Measurements from ENCODE around the gene ADSS1.

ADSS1 gene

DNA sequence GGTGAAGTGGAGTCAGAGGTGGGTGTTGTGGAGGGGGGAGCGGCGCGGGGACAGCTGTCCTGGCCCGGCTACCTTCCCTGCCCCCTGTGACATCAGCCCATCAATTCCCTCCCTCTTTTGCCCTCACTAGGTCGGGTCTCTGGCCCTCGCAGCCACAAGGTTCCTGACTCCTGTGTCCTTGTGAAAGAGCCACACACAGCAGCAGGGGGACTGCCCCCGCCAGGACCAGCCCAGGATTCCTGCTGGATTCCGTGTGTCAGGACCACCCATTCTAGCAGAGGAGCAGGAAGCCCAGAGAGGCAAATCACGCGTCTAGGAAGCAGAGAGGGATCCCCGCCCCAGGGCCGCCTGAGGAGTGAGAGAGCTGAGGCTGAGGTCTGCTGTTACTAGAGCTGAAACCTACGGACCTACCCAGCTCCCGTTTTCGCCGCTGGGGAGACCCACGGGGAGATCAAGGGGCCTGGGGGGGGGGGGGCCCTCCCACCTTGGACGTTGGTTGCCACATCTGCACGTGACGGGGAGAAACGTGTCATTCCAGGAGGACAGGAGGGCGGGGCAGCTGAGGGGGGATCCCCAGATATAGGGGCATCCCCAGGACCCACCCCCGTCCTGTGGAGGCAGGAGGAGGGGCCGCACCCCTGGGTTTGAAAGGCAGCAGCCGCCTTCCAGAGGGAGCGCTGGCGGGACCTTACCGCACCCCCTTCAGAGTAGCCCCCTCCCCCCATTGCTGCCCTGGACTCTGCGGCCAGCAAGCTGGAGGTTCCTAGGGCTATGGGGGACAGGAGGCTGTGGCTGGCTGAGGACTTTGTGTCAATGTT lies 47.1 kb upstream of the ADSS1 start:
- H3K27ac ChIP-seq (ENCODE audit: low read depth, low read length), result peak overlapping the region; percentile 51; the same call in 1 of the 2 replicates
- H3K36me3 ChIP-seq (ENCODE audit: control insufficient read depth, low read length), result no peaks in the 10 kb centered on the region
- no peaks in the 10 kb centered on the region for H3K79me2 ChIP-seq (ENCODE audit: control insufficient read depth, low read length)
- H3K4me2 ChIP-seq (ENCODE audit: low read length), result peak overlapping the region; percentile 81
- no peaks in the 10 kb centered on the region for H3F3A ChIP-seq (ENCODE audit: control insufficient read depth, insufficient read depth)
- no peak for TF ChIP-seq EZH2phosphoT487 (IDR thresholded peaks at IDR 0.05; ENCODE audit: borderline replicate concordance, low read length)
- no peak for TF ChIP-seq CTCF (IDR thresholded peaks at IDR 0.05; ENCODE audit: low read depth, low read length, poor library complexity, severe bottlenecking)
- peaks cover 14% of the 10 kb centered on the region for H3K9me3 ChIP-seq (ENCODE audit: control insufficient read depth, insufficient read depth, low read length)
- H4K20me1 ChIP-seq (ENCODE audit: control insufficient read depth, insufficient read depth, low read depth, low read length), result no peaks in the 10 kb centered on the region
- H3K9me2 ChIP-seq (replicated peaks; ENCODE audit: control insufficient read depth, low read length), result no peaks in the 10 kb centered on the region
- no peaks in the 10 kb centered on the region for H3K27me3 ChIP-seq (ENCODE audit: control insufficient read depth, low read length)
- H3K4me1 ChIP-seq (ENCODE audit: control insufficient read depth, low read length), result peaks cover 41% of the 10 kb centered on the region
- H3K4me3 ChIP-seq (ENCODE audit: low read length), result peak overlapping the region; percentile 86

- H3K36me3 ChIP-seq (ENCODE audit: control insufficient read depth, low read length), result no peaks in the 10 kb centered on the region
- no peak for TF ChIP-seq EZH2phosphoT487 (IDR thresholded peaks at IDR 0.05; ENCODE audit: borderline replicate concordance, low read length)
- TF ChIP-seq CTCF (IDR thresholded peaks at IDR 0.05; ENCODE audit: low read depth, low read length, poor library complexity, severe bottlenecking), result no peak
- no peaks in the 10 kb centered on the region for H3K9me2 ChIP-seq (replicated peaks; ENCODE audit: control insufficient read depth, low read length)
- H3K4me2 ChIP-seq (ENCODE audit: low read length), result peak overlapping the region; percentile 81
- H3K79me2 ChIP-seq (ENCODE audit: control insufficient read depth, low read length), result no peaks in the 10 kb centered on the region
- no peaks in the 10 kb centered on the region for H3K27me3 ChIP-seq (ENCODE audit: control insufficient read depth, low read length)
- H3K4me3 ChIP-seq (ENCODE audit: low read length), result peak overlapping the region; percentile 86
- peaks cover 14% of the 10 kb centered on the region for H3K9me3 ChIP-seq (ENCODE audit: control insufficient read depth, insufficient read depth, low read length)
- H3F3A ChIP-seq (ENCODE audit: control insufficient read depth, insufficient read depth), result no peaks in the 10 kb centered on the region
- peak overlapping the region; percentile 51 for H3K27ac ChIP-seq (ENCODE audit: low read depth, low read length)
- H4K20me1 ChIP-seq (ENCODE audit: control insufficient read depth, insufficient read depth, low read depth, low read length), result no peaks in the 10 kb centered on the region
- peaks cover 41% of the 10 kb centered on the region for H3K4me1 ChIP-seq (ENCODE audit: control insufficient read depth, low read length)
Measured at GRCh38 chr14:104677512-104678332, 46.3 kb upstream of the ADSS1 start.

DNA sequence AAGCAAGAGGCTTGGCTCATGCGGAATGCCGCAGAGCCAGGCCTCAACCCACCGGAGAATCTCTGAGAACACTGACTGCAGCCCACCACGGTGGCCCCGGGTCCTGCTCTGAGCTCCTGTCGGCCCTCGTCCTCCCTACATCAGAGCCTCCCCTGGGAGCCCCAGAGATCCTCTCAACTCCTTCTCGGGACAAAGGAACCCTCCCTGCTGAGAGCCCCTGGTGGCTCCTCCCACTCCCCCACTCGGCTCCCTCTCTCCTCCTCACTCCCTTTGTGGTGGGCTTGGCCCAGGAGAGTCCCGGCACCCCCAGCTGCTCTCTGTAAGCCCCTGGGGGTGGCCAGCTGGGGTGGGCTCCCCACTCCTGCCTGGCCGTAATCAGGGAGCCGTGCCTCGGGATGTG lies 45.7 kb upstream of the ADSS1 start:
- Histone ChIP-seq H3K27me3 (ENCODE audit: control insufficient read depth, low read length) (no peaks in the 10 kb centered on the region), H3K4me2 (ENCODE audit: low read length) (peak overlapping the region; percentile 81), H3K4me1 (ENCODE audit: control insufficient read depth, low read length) (peaks cover 41% of the 10 kb centered on the region), H3K27ac (ENCODE audit: low read depth, low read length) (peak overlapping the region; percentile 51), H3K36me3 (ENCODE audit: control insufficient read depth, low read length) (no peaks in the 10 kb centered on the region), H4K20me1 (ENCODE audit: control insufficient read depth, insufficient read depth, low read depth, low read length) (no peaks in the 10 kb centered on the region), H3F3A (ENCODE audit: control insufficient read depth, insufficient read depth) (no peaks in the 10 kb centered on the region), H3K79me2 (ENCODE audit: control insufficient read depth, low read length) (no peaks in the 10 kb centered on the region), H3K4me3 (ENCODE audit: low read length) (peak overlapping the region; percentile 86), H3K9me2 (replicated peaks; ENCODE audit: control insufficient read depth, low read length) (no peaks in the 10 kb centered on the region), H3K9me3 (ENCODE audit: control insufficient read depth, insufficient read depth, low read length) (peaks cover 13% of the 10 kb centered on the region)
- no peak for TF ChIP-seq EZH2phosphoT487 (IDR thresholded peaks at IDR 0.05; ENCODE audit: borderline replicate concordance, low read length)
